Activated T-cell treated with anti-CD3 and anti-CD28 coated beads, Interleukin-2, amount 50 U/mL, for 24 hours (primary cell): ENCODE data around the gene MAPK7.

Source experiments
- DNase-seq: peaks from one replicate; pipeline ENCODE4 v3.0.0-alpha.2; 2020
- H3K27ac Mint-ChIP-seq: 2 replicates; pipeline ENCODE4 v1.8.0; 2020; ENCODE audit warnings: mild to moderate bottlenecking, mixed read lengths
- H3K27me3 Mint-ChIP-seq: 2 replicates; pipeline ENCODE4 v1.8.0; 2020; ENCODE audit warnings: mixed read lengths
- H3K36me3 Mint-ChIP-seq: 2 replicates; pipeline ENCODE4 v1.8.0; 2020; ENCODE audit warnings: low read depth, mixed read lengths
- H3K4me1 Mint-ChIP-seq: 2 replicates; pipeline ENCODE4 v1.8.0; 2020; ENCODE audit warnings: low read depth, mixed read lengths
- H3K4me3 Mint-ChIP-seq: 2 replicates; pipeline ENCODE4 v1.8.0; 2020; ENCODE audit warnings: mild to moderate bottlenecking, moderate library complexity, mixed read lengths
- H3K9me3 Mint-ChIP-seq: 2 replicates; pipeline ENCODE4 v1.8.0; 2020; ENCODE audit warnings: mixed read lengths

The MAPK7 gene

GRCh38 chr17:19403021-19403420 is 24.7 kb downstream of the MAPK7 start:
- H3K36me3 Mint-ChIP-seq: no peaks in the 10 kb centered on the region
- H3K9me3 Mint-ChIP-seq: no peaks in the 10 kb centered on the region
- no peaks in the 10 kb centered on the region for H3K4me1 Mint-ChIP-seq
- no peaks in the 10 kb centered on the region for H3K27me3 Mint-ChIP-seq
- no peak overlapping the region for H3K4me3 Mint-ChIP-seq
- H3K27ac Mint-ChIP-seq: no peak overlapping the region
- no peak for DNase-seq

- Mint-ChIP-seq H3K27ac (no peak overlapping the region), H3K36me3 (no peaks in the 10 kb centered on the region)
Observed at GRCh38 chr17:19404264-19404663, 26.0 kb downstream of the MAPK7 start.

GRCh38 chr17:19405114-19405513 is 26.8 kb downstream of the MAPK7 start:
- no peak overlapping the region for H3K27ac Mint-ChIP-seq
- no peak overlapping the region for H3K4me3 Mint-ChIP-seq
- no peak for DNase-seq
- H3K27me3 Mint-ChIP-seq: no peaks in the 10 kb centered on the region
- no peaks in the 10 kb centered on the region for H3K36me3 Mint-ChIP-seq
- H3K4me1 Mint-ChIP-seq: no peaks in the 10 kb centered on the region
- H3K9me3 Mint-ChIP-seq: no peaks in the 10 kb centered on the region

More at GRCh38 chr17:19404264-19404663, 26.0 kb downstream of the MAPK7 start:
- Mint-ChIP-seq H3K9me3 (no peaks in the 10 kb centered on the region), H3K4me1 (no peaks in the 10 kb centered on the region), H3K4me3 (no peak overlapping the region), H3K27me3 (no peaks in the 10 kb centered on the region)
- no peak for DNase-seq

- no peaks in the 10 kb centered on the region for H3K36me3 Mint-ChIP-seq
- H3K27ac Mint-ChIP-seq: no peak overlapping the region
- H3K9me3 Mint-ChIP-seq: no peaks in the 10 kb centered on the region
- no peak overlapping the region for H3K4me3 Mint-ChIP-seq
- H3K4me1 Mint-ChIP-seq: no peaks in the 10 kb centered on the region
- no peak for DNase-seq
- H3K27me3 Mint-ChIP-seq: no peaks in the 10 kb centered on the region
Observed at GRCh38 chr17:19407601-19408345, 29.5 kb downstream of the MAPK7 start.

GRCh38 chr17:19408346-19408710 is 30.0 kb downstream of the MAPK7 start:
- no peaks in the 10 kb centered on the region for H3K9me3 Mint-ChIP-seq
- no peaks in the 10 kb centered on the region for H3K27me3 Mint-ChIP-seq
- no peaks in the 10 kb centered on the region for H3K4me1 Mint-ChIP-seq
- H3K27ac Mint-ChIP-seq: no peak overlapping the region
- no peaks in the 10 kb centered on the region for H3K36me3 Mint-ChIP-seq
- H3K4me3 Mint-ChIP-seq: no peak overlapping the region
- no peak for DNase-seq

- no peak overlapping the region for H3K4me3 Mint-ChIP-seq
- H3K9me3 Mint-ChIP-seq: no peaks in the 10 kb centered on the region
- no peaks in the 10 kb centered on the region for H3K36me3 Mint-ChIP-seq
- no peak overlapping the region for H3K27ac Mint-ChIP-seq
- no peaks in the 10 kb centered on the region for H3K27me3 Mint-ChIP-seq
- no peaks in the 10 kb centered on the region for H3K4me1 Mint-ChIP-seq
- DNase-seq: no peak
Observed at GRCh38 chr17:19409066-19409465, 30.8 kb downstream of the MAPK7 start.

- no peaks in the 10 kb centered on the region for H3K36me3 Mint-ChIP-seq
- H3K4me3 Mint-ChIP-seq: no peak overlapping the region
Observed at GRCh38 chr17:19409509-19409908, 31.2 kb downstream of the MAPK7 start.

GRCh38 chr17:19410091-19410490 is 31.8 kb downstream of the MAPK7 start:
- no peak for DNase-seq
- Mint-ChIP-seq H3K27ac (no peak overlapping the region), H3K27me3 (no peaks in the 10 kb centered on the region), H3K36me3 (no peaks in the 10 kb centered on the region), H3K4me1 (no peaks in the 10 kb centered on the region), H3K4me3 (no peak overlapping the region), H3K9me3 (no peaks in the 10 kb centered on the region)

More at GRCh38 chr17:19409509-19409908, 31.2 kb downstream of the MAPK7 start:
- no peaks in the 10 kb centered on the region for H3K27me3 Mint-ChIP-seq
- H3K27ac Mint-ChIP-seq: no peak overlapping the region
- no peaks in the 10 kb centered on the region for H3K4me1 Mint-ChIP-seq
- H3K9me3 Mint-ChIP-seq: no peaks in the 10 kb centered on the region
- no peak for DNase-seq

- DNase-seq: no peak
- Mint-ChIP-seq H3K9me3 (no peaks in the 10 kb centered on the region), H3K36me3 (no peaks in the 10 kb centered on the region), H3K4me3 (no peak within 1 kb of the TSS), H3K4me1 (no peaks in the 10 kb centered on the region), H3K27ac (no peak within 1 kb of the TSS), H3K27me3 (no peaks in the 10 kb centered on the region)
Observed at GRCh38 chr17:19410875-19411620, 32.8 kb downstream of the MAPK7 start, which contains the start of gene RNF112. TSS of gene RNF112 (plus strand) at chr17:19411232. CDS start at chr17:19411409, 177 bp downstream.

- Mint-ChIP-seq H3K4me1 (no peaks in the 10 kb centered on the region), H3K36me3 (no peaks in the 10 kb centered on the region), H3K4me3 (no peak overlapping the region), H3K27ac (no peak overlapping the region), H3K9me3 (no peaks in the 10 kb centered on the region), H3K27me3 (no peaks in the 10 kb centered on the region)
- DNase-seq: no peak
Observed at GRCh38 chr17:19411631-19412030, 33.3 kb downstream of the MAPK7 start.

GRCh38 chr17:19412510-19412909 is 34.2 kb downstream of the MAPK7 start:
- Mint-ChIP-seq H3K27ac (no peak overlapping the region), H3K9me3 (no peaks in the 10 kb centered on the region), H3K4me1 (no peaks in the 10 kb centered on the region), H3K27me3 (no peaks in the 10 kb centered on the region), H3K36me3 (no peaks in the 10 kb centered on the region), H3K4me3 (no peak overlapping the region)
- DNase-seq: no peak

- peaks cover 2% of the 10 kb centered on the region for H3K4me1 Mint-ChIP-seq
- no peak for DNase-seq
- H3K27me3 Mint-ChIP-seq: no peaks in the 10 kb centered on the region
- H3K36me3 Mint-ChIP-seq: no peaks in the 10 kb centered on the region
- no peak overlapping the region for H3K27ac Mint-ChIP-seq
- no peaks in the 10 kb centered on the region for H3K9me3 Mint-ChIP-seq
- H3K4me3 Mint-ChIP-seq: no peak overlapping the region
Observed at GRCh38 chr17:19412984-19413383, 34.7 kb downstream of the MAPK7 start.

GRCh38 chr17:19413761-19414160 is 35.5 kb downstream of the MAPK7 start:
- no peak overlapping the region for H3K27ac Mint-ChIP-seq
- H3K4me1 Mint-ChIP-seq: peaks cover 5% of the 10 kb centered on the region
- no peaks in the 10 kb centered on the region for H3K27me3 Mint-ChIP-seq
- no peaks in the 10 kb centered on the region for H3K9me3 Mint-ChIP-seq
- H3K4me3 Mint-ChIP-seq: no peak overlapping the region
- DNase-seq: no peak
- H3K36me3 Mint-ChIP-seq: no peaks in the 10 kb centered on the region

GRCh38 chr17:19414396-19415280 is 36.3 kb downstream of the MAPK7 start:
- no peak for DNase-seq
- Mint-ChIP-seq H3K36me3 (no peaks in the 10 kb centered on the region), H3K4me3 (no peak overlapping the region), H3K27me3 (no peaks in the 10 kb centered on the region), H3K27ac (no peak overlapping the region), H3K9me3 (no peaks in the 10 kb centered on the region), H3K4me1 (peaks cover 7% of the 10 kb centered on the region)
